ENCODE data around the gene UTP20.

UTP20 gene

GRCh38 chr12:101280006-101280505 is at the start of gene UTP20:
Gene UTP20 (plus strand): TSS chr12:101280105. CDS start chr12:101280283, 178 bp downstream.
- no peaks in the 10 kb centered on the region for H3K36me3 ChIP-seq (ENCODE audit: insufficient read depth, low read length)
- no peaks in the 10 kb centered on the region; the same call in 1 of the 2 replicates for H3K4me1 ChIP-seq (ENCODE audit: insufficient read depth, low read length)
- H3K9ac ChIP-seq (ENCODE audit: low read depth, low read length) = peak within 1 kb of the TSS; percentile 98
- no peaks in the 10 kb centered on the region for H3K9me3 ChIP-seq (ENCODE audit: control insufficient read depth, insufficient read depth, low read length)

- no peaks in the 10 kb centered on the region for H3K36me3 ChIP-seq (ENCODE audit: insufficient read depth, low read length)
- no peaks in the 10 kb centered on the region for H3K4me1 ChIP-seq (ENCODE audit: insufficient read depth, low read length)
- H3K9ac ChIP-seq (ENCODE audit: low read depth, low read length) = no peak overlapping the region
- H3K9me3 ChIP-seq (ENCODE audit: control insufficient read depth, insufficient read depth, low read length) = no peaks in the 10 kb centered on the region
Observed at GRCh38 chr12:101230547-101230946, 49.4 kb upstream of the UTP20 start.

DNA sequence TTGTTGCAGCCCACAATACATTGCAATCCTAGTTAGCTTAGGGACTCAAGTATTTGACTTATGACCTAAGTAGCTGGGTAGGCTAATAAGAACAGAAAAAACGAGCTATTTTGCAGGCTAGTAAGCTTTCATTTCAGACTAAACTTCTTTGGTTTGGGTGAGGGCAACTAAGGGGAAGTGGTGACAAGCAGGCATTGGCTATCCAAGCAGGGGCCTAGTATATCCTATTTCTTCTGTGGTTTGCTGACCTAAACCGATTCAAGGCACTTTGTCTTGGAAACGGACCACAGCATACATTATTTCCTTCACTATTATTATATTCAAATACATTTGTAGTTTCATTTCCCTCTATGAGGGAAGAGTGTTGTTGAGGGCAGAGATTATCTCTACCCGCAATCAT is 48.3 kb upstream of the UTP20 start:
- H3K4me1 ChIP-seq (ENCODE audit: insufficient read depth, low read length) = no peaks in the 10 kb centered on the region
- no peak overlapping the region for H3K9ac ChIP-seq (ENCODE audit: low read depth, low read length)
- H3K36me3 ChIP-seq (ENCODE audit: insufficient read depth, low read length) = no peaks in the 10 kb centered on the region
- no peaks in the 10 kb centered on the region for H3K9me3 ChIP-seq (ENCODE audit: control insufficient read depth, insufficient read depth, low read length)

DNA sequence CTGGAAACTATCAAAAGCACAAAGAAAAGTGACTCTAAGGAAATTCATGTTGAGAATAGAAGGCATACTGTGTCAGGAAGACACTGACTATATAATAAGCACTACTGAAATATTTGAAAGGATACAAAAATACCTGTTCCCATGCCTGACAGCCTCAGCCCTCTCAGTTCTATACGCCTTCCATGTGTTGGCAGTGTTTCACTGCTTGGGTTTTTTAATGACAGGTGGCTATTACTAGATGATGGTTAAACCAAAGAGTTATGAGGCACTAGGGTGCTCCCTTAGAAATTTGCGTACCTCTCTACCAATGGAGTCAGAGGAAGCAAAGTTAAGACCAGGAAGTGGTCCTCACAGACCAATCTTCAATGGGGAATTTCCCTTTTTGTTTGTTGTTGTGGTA is 44.2 kb upstream of the UTP20 start:
- H3K4me1 ChIP-seq (ENCODE audit: insufficient read depth, low read length) = no peaks in the 10 kb centered on the region

GRCh38 chr12:101238306-101238705 is 41.6 kb upstream of the UTP20 start:
- Histone ChIP-seq H3K9ac (ENCODE audit: low read depth, low read length) (no peak overlapping the region), H3K9me3 (ENCODE audit: control insufficient read depth, insufficient read depth, low read length) (no peaks in the 10 kb centered on the region), H3K36me3 (ENCODE audit: insufficient read depth, low read length) (no peaks in the 10 kb centered on the region), H3K4me1 (ENCODE audit: insufficient read depth, low read length) (no peaks in the 10 kb centered on the region)

More for the DNA sequence above, 44.2 kb upstream of the UTP20 start:
- Histone ChIP-seq H3K36me3 (ENCODE audit: insufficient read depth, low read length) (no peaks in the 10 kb centered on the region), H3K9ac (ENCODE audit: low read depth, low read length) (no peak overlapping the region), H3K9me3 (ENCODE audit: control insufficient read depth, insufficient read depth, low read length) (no peaks in the 10 kb centered on the region)

GRCh38 chr12:101238800-101239329 is 41.0 kb upstream of the UTP20 start:
- H3K9ac ChIP-seq (ENCODE audit: low read depth, low read length) = no peak overlapping the region
- H3K9me3 ChIP-seq (ENCODE audit: control insufficient read depth, insufficient read depth, low read length) = no peaks in the 10 kb centered on the region
- no peaks in the 10 kb centered on the region for H3K4me1 ChIP-seq (ENCODE audit: insufficient read depth, low read length)
- H3K36me3 ChIP-seq (ENCODE audit: insufficient read depth, low read length) = no peaks in the 10 kb centered on the region

GRCh38 chr12:101243074-101243473 is 36.8 kb upstream of the UTP20 start:
- Histone ChIP-seq H3K4me1 (ENCODE audit: insufficient read depth, low read length) (no peaks in the 10 kb centered on the region), H3K9me3 (ENCODE audit: control insufficient read depth, insufficient read depth, low read length) (no peaks in the 10 kb centered on the region), H3K9ac (ENCODE audit: low read depth, low read length) (no peak overlapping the region), H3K36me3 (ENCODE audit: insufficient read depth, low read length) (no peaks in the 10 kb centered on the region)

GRCh38 chr12:101243616-101244015 is 36.3 kb upstream of the UTP20 start:
- Histone ChIP-seq H3K9ac (ENCODE audit: low read depth, low read length) (no peak overlapping the region), H3K36me3 (ENCODE audit: insufficient read depth, low read length) (no peaks in the 10 kb centered on the region), H3K9me3 (ENCODE audit: control insufficient read depth, insufficient read depth, low read length) (no peaks in the 10 kb centered on the region), H3K4me1 (ENCODE audit: insufficient read depth, low read length) (no peaks in the 10 kb centered on the region)

DNA sequence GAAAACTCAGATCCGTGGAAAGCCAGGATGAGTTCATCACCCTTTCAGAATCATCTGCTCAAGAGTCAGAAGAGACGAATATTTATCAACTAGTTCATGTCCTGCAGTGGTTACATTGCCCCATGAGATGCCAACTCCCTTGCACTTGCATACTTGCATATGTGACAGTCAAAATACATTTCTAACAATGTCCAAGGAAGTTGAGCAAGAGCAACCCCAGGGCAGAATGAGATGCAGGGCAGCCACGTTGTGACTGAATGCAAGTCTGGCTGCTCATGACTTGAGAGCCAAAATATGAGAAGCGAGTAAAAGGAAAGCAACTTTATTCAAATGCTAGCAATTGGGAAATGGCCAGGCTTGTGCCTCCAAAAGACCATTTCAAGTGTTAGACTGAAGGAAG is 23.6 kb upstream of the UTP20 start:
- no peaks in the 10 kb centered on the region for H3K4me1 ChIP-seq (ENCODE audit: insufficient read depth, low read length)
- peaks cover 6% of the 10 kb centered on the region for H3K9me3 ChIP-seq (ENCODE audit: control insufficient read depth, insufficient read depth, low read length)
- H3K36me3 ChIP-seq (ENCODE audit: insufficient read depth, low read length) = no peaks in the 10 kb centered on the region
- no peak overlapping the region for H3K9ac ChIP-seq (ENCODE audit: low read depth, low read length)

GRCh38 chr12:101257357-101257756 is 22.5 kb upstream of the UTP20 start:
- H3K36me3 ChIP-seq (ENCODE audit: insufficient read depth, low read length) = no peaks in the 10 kb centered on the region
- H3K4me1 ChIP-seq (ENCODE audit: insufficient read depth, low read length) = no peaks in the 10 kb centered on the region
- no peak overlapping the region for H3K9ac ChIP-seq (ENCODE audit: low read depth, low read length)
- peaks cover 6% of the 10 kb centered on the region for H3K9me3 ChIP-seq (ENCODE audit: control insufficient read depth, insufficient read depth, low read length)

DNA sequence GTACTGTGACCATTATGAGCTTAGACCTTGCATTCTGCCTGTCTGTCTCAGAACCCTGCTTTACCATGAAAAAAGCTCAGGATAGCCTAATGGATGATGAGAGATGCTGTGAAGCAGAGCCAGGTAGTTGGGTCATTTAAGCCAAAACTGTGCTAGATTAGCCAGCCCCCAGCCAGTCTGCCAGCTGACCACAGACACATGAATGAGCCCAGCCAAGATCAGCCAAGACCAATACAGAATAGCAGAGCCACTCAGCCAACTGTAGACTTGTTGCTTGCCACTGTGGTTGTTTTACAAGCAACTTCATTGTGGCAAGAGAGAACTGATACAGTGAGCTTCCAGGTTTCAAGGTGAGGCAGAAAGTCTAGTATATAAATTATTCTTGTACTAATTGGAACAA is 12.8 kb upstream of the UTP20 start:
- peaks cover 4% of the 10 kb centered on the region; the same call in 1 of the 2 replicates for H3K9me3 ChIP-seq (ENCODE audit: control insufficient read depth, insufficient read depth, low read length)
- no peaks in the 10 kb centered on the region for H3K4me1 ChIP-seq (ENCODE audit: insufficient read depth, low read length)
- H3K36me3 ChIP-seq (ENCODE audit: insufficient read depth, low read length) = no peaks in the 10 kb centered on the region
- no peak overlapping the region for H3K9ac ChIP-seq (ENCODE audit: low read depth, low read length)

DNA sequence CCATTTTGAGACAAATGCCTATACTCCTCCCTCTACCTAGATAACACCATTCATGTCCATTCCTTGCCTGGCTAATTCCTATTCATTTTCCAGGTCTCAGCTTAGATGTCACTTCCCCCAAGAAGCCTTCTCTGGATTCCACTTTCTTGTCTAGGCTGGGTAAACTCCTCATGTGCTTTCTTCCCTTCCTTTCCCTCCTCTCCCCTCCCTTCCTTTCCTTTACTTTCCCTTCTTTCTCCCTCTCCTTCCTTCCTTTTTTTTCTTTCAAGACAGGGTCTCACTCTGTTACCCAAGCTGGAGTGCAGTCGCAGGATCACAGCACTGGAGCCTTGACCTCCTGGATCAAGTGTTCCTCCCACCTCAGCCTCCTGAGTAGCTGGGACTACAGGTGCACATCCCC is 3.5 kb upstream of the UTP20 start:
- H3K4me1 ChIP-seq (ENCODE audit: insufficient read depth, low read length) = no peaks in the 10 kb centered on the region; the same call in 1 of the 2 replicates
- no peaks in the 10 kb centered on the region for H3K36me3 ChIP-seq (ENCODE audit: insufficient read depth, low read length)
- H3K9ac ChIP-seq (ENCODE audit: low read depth, low read length) = no peak overlapping the region
- H3K9me3 ChIP-seq (ENCODE audit: control insufficient read depth, insufficient read depth, low read length) = no peaks in the 10 kb centered on the region

DNA sequence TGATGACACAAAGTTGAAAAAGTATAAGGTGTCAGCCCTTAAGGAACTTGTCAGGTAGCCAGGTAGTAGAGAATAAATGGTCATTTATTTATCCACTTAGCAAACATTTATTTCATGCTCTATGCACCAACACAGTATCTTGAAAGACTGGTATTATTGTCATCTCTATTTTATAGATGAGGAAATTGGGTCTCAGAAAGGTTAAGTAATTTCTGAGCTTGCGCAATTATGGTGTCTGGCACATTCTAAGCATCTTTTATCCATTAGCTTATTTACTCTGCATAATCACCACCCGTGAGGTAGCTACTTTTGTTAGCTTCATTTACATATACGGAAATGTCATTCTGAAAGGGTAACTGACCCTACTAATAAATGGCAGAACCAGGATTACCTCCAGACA is 2.5 kb upstream of the UTP20 start:
- H3K4me1 ChIP-seq (ENCODE audit: insufficient read depth, low read length) = no peaks in the 10 kb centered on the region; the same call in 1 of the 2 replicates
- no peak overlapping the region for H3K9ac ChIP-seq (ENCODE audit: low read depth, low read length)
- H3K36me3 ChIP-seq (ENCODE audit: insufficient read depth, low read length) = no peaks in the 10 kb centered on the region
- H3K9me3 ChIP-seq (ENCODE audit: control insufficient read depth, insufficient read depth, low read length) = no peaks in the 10 kb centered on the region

DNA sequence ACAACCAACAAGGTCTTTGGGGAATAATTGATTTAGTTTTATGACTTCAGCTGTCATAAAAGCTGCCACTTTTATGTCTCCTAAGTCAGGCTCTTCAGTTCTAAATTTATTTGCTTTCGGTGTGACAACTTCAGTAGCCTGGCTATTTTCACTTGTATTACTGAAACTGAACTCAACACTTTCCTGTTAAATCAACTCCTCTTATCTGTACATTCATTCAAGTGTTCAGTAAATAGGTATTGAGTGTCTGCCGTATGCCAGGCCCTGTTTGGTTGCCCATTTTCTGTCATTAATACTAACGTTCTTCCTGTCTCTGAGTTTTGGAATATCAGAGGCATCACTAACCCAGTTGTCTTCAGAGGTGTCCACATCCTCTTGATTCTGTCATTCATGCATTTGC is 7.5 kb downstream of the UTP20 start:
- peaks cover 17% of the 10 kb centered on the region for H3K36me3 ChIP-seq (ENCODE audit: insufficient read depth, low read length)

GRCh38 chr12:101297661-101298060 is 17.8 kb downstream of the UTP20 start:
- no peaks in the 10 kb centered on the region for H3K4me1 ChIP-seq (ENCODE audit: insufficient read depth, low read length)
- peaks cover 3% of the 10 kb centered on the region for H3K36me3 ChIP-seq (ENCODE audit: insufficient read depth, low read length)
- no peak overlapping the region for H3K9ac ChIP-seq (ENCODE audit: low read depth, low read length)
- no peaks in the 10 kb centered on the region for H3K9me3 ChIP-seq (ENCODE audit: control insufficient read depth, insufficient read depth, low read length)

More for the DNA sequence above, 7.5 kb downstream of the UTP20 start:
- Histone ChIP-seq H3K9ac (ENCODE audit: low read depth, low read length) (no peak overlapping the region), H3K4me1 (ENCODE audit: insufficient read depth, low read length) (no peaks in the 10 kb centered on the region), H3K9me3 (ENCODE audit: control insufficient read depth, insufficient read depth, low read length) (no peaks in the 10 kb centered on the region)
